Measurements from ENCODE around the gene NCR1. TPM values are rescaled to one million over a fixed set of nuclear protein-coding genes. Genes with fewer than 3 reads are reported as not detected.
"Not testable (repeated sequence)": the region's sequence is repeated elsewhere in the genome, so short reads cannot be mapped to it uniquely, and the experiment has no call there.

The NCR1 gene
- total and polyA plus RNA-seq, 8 donors, result 0.26 to 2.6 (median 0.64) TPM

DNA sequence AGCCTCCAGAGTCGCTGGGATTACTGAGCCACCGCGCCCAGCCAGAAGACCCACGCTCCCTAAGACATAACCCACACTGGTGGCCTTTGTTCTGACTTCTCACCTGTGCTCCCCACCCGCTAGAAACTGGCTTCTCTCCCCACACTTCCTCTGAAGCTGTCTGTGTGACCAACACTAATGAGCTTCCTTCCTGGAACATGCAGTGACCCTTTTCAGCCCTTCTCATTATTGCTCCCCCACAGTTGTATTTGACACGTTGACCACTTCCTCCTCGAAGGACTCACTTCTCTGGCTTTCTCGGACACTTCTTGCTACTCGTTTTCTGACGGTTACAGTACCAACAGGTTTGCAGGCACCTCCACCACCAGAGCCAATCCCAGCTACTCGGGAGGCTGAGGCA is 10.9 kb downstream of the NCR1 start:
- ATAC-seq (no peak), DNase-seq (no peak)
- no peak overlapping the region for H3K4me3 ChIP-seq
- peaks cover 0 to 3% of the 10 kb centered on the region in 2 donors for H3K4me1 ChIP-seq
- no peak overlapping the region for H3K27ac ChIP-seq
- no peaks in the 10 kb centered on the region for H3K36me3 ChIP-seq
- H3K9me3 ChIP-seq, result no peaks in the 10 kb centered on the region
- H3K27me3 ChIP-seq, result peaks cover 0 to 55% of the 10 kb centered on the region in 2 donors
- intact Hi-C loops (cut with DNase I), result no loop called here
- TF ChIP-seq, protein P1, sequence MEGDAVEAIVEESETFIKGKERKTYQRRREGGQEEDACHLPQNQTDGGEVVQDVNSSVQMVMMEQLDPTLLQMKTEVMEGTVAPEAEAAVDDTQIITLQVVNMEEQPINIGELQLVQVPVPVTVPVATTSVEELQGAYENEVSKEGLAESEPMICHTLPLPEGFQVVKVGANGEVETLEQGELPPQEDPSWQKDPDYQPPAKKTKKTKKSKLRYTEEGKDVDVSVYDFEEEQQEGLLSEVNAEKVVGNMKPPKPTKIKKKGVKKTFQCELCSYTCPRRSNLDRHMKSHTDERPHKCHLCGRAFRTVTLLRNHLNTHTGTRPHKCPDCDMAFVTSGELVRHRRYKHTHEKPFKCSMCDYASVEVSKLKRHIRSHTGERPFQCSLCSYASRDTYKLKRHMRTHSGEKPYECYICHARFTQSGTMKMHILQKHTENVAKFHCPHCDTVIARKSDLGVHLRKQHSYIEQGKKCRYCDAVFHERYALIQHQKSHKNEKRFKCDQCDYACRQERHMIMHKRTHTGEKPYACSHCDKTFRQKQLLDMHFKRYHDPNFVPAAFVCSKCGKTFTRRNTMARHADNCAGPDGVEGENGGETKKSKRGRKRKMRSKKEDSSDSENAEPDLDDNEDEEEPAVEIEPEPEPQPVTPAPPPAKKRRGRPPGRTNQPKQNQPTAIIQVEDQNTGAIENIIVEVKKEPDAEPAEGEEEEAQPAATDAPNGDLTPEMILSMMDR (IDR thresholded peaks at IDR 0.05), result no peak

DNA sequence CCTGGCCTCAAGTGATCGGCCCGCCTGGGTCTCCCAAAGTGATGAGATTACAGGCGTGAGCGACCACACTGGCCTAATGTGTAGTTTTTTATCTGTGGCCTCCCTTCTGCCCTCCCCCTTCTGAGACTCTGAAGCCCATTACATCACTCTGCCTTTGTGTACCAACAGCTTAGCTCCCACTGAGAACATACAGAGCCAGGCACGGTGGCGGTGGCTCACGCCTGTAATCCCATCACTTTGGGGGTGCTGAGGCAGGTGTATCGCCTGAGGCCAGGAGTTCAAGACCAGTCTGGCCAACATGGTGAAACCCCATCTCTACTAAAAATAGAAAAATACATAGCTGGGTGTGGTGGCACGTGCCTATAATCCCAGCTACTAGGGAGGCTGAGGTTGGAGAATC is 12.6 kb downstream of the NCR1 start:
- ATAC-seq, result no peak
- TF ChIP-seq, protein P1 (IDR thresholded peaks at IDR 0.05), result no peak
- no peak overlapping the region for H3K4me3 ChIP-seq
- H3K27me3 ChIP-seq, result peaks cover 0 to 55% of the 10 kb centered on the region in 2 donors
- H3K27ac ChIP-seq, result no peak overlapping the region
- H3K4me1 ChIP-seq, result peaks cover 0 to 3% of the 10 kb centered on the region in 2 donors
- no peak for DNase-seq
- H3K36me3 ChIP-seq, result no peaks in the 10 kb centered on the region
- no peaks in the 10 kb centered on the region for H3K9me3 ChIP-seq
- intact Hi-C loops (cut with DNase I), result no loop called here

DNA sequence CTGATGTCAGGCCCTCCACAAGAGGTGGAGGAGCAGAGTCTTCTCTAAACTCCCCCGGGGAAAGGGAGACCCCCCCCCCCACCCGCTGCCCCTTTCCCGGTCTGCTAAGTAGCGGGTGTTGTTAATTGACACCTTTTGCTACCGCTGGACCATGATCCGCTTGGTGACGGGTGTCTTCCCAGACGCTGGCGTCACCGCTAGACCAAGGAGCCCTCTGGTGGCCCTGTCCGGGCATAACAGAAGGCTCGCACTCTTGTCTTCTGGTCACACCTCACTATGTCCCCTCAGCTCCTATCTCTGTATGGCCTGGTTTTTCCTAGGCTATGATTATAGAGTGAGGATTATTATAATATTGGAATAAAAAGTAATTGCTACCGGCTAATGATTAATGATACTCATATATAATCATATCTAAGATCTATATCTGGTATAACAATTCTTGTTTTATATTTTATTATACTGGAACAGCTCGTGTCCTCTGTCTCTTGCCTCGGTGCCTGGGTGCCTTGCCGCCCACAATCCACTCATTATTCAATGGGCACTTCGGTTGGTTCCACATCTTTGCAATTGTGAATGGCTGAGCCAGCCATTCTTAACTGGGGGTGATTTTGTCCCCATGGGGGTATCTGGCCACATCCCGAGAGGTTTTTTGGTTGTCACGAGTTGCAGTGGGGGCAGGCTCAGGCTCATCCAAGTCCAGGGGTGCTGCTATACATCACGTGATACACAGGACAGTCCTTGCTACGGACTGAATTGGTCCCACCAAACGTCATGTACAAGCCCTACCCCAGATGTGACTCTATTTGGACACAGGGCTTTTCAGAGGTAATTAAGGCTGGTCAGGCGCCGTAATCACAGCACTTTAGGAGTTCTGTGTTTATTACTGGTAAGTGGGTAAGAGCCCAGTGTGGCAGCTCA is 14.0 kb downstream of the NCR1 start:
- H3K27ac ChIP-seq; ATAC-seq; H3K36me3 ChIP-seq; intact Hi-C loops (cut with DNase I); H3K4me3 ChIP-seq; H3K4me1 ChIP-seq; DNase-seq; H3K9me3 ChIP-seq: not testable (repeated sequence)
- TF ChIP-seq, protein P1 (IDR thresholded peaks at IDR 0.05), result peak; percentile 18 to 43
- H3K27me3 ChIP-seq, result peaks cover 0 to 46% of the 10 kb centered on the region in 2 donors

DNA sequence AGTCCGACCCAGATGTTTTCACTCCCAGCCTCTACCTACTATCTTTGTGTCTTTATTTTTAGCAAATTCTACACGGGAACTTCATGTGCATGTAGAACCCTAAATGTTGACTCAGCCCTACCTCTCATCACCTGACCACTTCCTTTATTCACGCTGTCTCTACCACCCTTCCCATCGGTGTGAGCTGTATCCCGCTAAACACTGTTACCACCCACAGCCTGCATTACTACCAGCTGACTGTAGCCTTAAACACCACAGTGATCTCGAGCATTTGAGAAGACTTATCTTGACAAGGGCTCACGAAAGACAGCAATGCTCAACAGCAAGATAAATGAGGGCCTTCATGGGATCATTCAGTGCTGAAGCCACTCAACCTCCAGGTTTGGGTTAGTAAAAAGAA is 15.1 kb downstream of the NCR1 start:
- H3K27ac ChIP-seq, result no peak overlapping the region
- TF ChIP-seq, protein P1 (IDR thresholded peaks at IDR 0.05), result no peak
- peaks cover 0 to 3% of the 10 kb centered on the region in 2 donors for H3K4me1 ChIP-seq
- DNase-seq (no peak), ATAC-seq (no peak)
- intact Hi-C loops (cut with DNase I), result no loop called here
- no peaks in the 10 kb centered on the region for H3K36me3 ChIP-seq
- H3K27me3 ChIP-seq, result peaks cover 0 to 34% of the 10 kb centered on the region in 2 donors
- H3K4me3 ChIP-seq, result no peak overlapping the region
- peaks cover 0 to 2% of the 10 kb centered on the region in 2 donors for H3K9me3 ChIP-seq

DNA sequence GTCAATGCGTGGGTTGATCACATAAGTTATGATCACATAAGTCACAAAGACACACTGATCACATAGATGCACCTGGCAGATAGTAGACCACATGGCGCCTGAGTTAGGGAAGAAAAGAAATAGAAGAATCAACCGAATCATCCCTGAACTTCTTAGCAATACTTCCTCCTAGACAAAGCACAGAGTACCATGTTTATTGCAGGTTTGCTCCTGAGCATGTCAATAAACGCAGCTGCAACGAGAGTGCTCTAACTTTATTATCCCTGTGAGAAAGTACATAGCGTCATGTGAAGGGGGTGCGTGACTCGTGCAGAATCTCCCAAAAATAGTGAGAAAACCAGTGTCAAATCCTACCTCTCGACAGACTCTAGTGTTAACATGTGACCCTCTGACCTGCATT is 17.3 kb downstream of the NCR1 start:
- Histone ChIP-seq H3K9me3 (peaks cover 0 to 15% of the 10 kb centered on the region in 2 donors), H3K27ac (no peak overlapping the region), H3K27me3 (peaks cover 0 to 23% of the 10 kb centered on the region in 2 donors), H3K4me1 (no peaks in the 10 kb centered on the region), H3K4me3 (no peak overlapping the region), H3K36me3 (no peaks in the 10 kb centered on the region)
- TF ChIP-seq, protein P1 (IDR thresholded peaks at IDR 0.05), result no peak
- intact Hi-C loops (cut with DNase I), result no loop called here
- ATAC-seq (no peak), DNase-seq (no peak)
